GM23338 (cell line): ENCODE results near the gene ZNF446. TPM values are rescaled to one million over a fixed set of nuclear protein-coding genes. Genes with fewer than 3 reads are reported as not detected.

Experiments used
- ATAC-seq: fragments of 200-7000 bp; cut with Tn5 transposase; 3 replicates; pipeline ENCODE4 v1.9.1; 2020
- DNase-seq: peaks from one replicate; pipeline ENCODE4 v3.0.0-alpha.2; 2015; ENCODE audit warnings: low spot score
- H2AFZ ChIP-seq: fragments of 200-600 bp; sonication (generic); 2 replicates; pipeline ENCODE4 v1.8.0; 2016; ENCODE audit warnings: antibody characterized with exemption, mild to moderate bottlenecking, moderate library complexity
- H3F3A ChIP-seq: fragments of 200-600 bp; sonication (generic); replicated peaks from 2 replicates; pipeline ENCODE4 v1.8.0; 2017; ENCODE audit warnings: antibody characterized with exemption, mixed run types, low read depth
- H3K27ac ChIP-seq: fragments of 200-600 bp; sonication (generic); 2 replicates; pipeline ENCODE4 v1.6.1; 2016; ENCODE audit warnings: low read depth
- H3K27me3 ChIP-seq: fragments of 200-600 bp; sonication (generic); 2 replicates; pipeline ENCODE4 v1.8.0; 2016; ENCODE audit warnings: mild to moderate bottlenecking, mixed run types, moderate library complexity; ENCODE audit not compliant: insufficient read depth
- H3K36me3 ChIP-seq: fragments of 200-600 bp; sonication (generic); 2 replicates; pipeline ENCODE4 v1.8.0; 2016; ENCODE audit warnings: mild to moderate bottlenecking; ENCODE audit not compliant: insufficient read depth
- H3K4me1 ChIP-seq: fragments of 200-600 bp; sonication (generic); 2 replicates; pipeline ENCODE4 v1.8.0; 2016; ENCODE audit warnings: mild to moderate bottlenecking, moderate library complexity; ENCODE audit not compliant: insufficient read depth
- H3K4me2 ChIP-seq: fragments of 200-600 bp; sonication (generic); 2 replicates; pipeline ENCODE4 v1.7.1; 2017; ENCODE audit warnings: mixed run types
- H3K4me3 ChIP-seq: fragments of 200-600 bp; sonication (generic); 2 replicates; pipeline ENCODE4 v1.6.1; 2016; ENCODE audit warnings: mixed run types
- H3K79me2 ChIP-seq: fragments of 200-600 bp; sonication (generic); replicated peaks from 2 replicates; pipeline ENCODE4 v1.8.0; 2017; ENCODE audit warnings: mild to moderate bottlenecking; ENCODE audit not compliant: insufficient read depth
- H3K9me2 ChIP-seq: fragments of 200-600 bp; sonication (generic); 2 replicates; pipeline ENCODE4 v1.8.0; 2017; ENCODE audit not compliant: insufficient read depth
- H4K20me1 ChIP-seq: fragments of 200-600 bp; sonication (generic); replicated peaks from 2 replicates; pipeline ENCODE4 v1.8.0; 2017; ENCODE audit warnings: mild to moderate bottlenecking; ENCODE audit not compliant: insufficient read depth
- H3K27ac Mint-ChIP-seq: 2 replicates; pipeline ENCODE4 v1.8.0; 2020; ENCODE audit warnings: inconsistent platforms, mild to moderate bottlenecking, moderate library complexity, mixed read lengths
- H3K27me3 Mint-ChIP-seq: 3 replicates; pipeline ENCODE4 v1.8.0; 2022; ENCODE audit warnings: low read depth, mild to moderate bottlenecking, moderate library complexity, mixed read lengths, inconsistent platforms; ENCODE audit not compliant: insufficient read depth, poor library complexity
- H3K36me3 Mint-ChIP-seq: 3 replicates; pipeline ENCODE4 v1.8.0; 2021; ENCODE audit warnings: low read depth, mild to moderate bottlenecking, inconsistent platforms, moderate library complexity, mixed read lengths
- H3K4me1 Mint-ChIP-seq: 3 replicates; pipeline ENCODE4 v1.8.0; 2020; ENCODE audit warnings: mild to moderate bottlenecking, inconsistent platforms, mixed read lengths
- H3K4me3 Mint-ChIP-seq: 3 replicates; pipeline ENCODE4 v1.8.0; 2021; ENCODE audit warnings: moderate library complexity, mild to moderate bottlenecking, inconsistent platforms, mixed read lengths
- H3K9me3 Mint-ChIP-seq: 3 replicates; pipeline ENCODE4 v1.8.0; 2020; ENCODE audit warnings: moderate library complexity, mild to moderate bottlenecking, inconsistent platforms, mixed read lengths
- CREB1 ChIP-seq: fragments of 250-450 bp; sonication (Bioruptor Pico); IDR thresholded peaks from 2 replicates; pipeline ENCODE4 v1.5.0; 2020; ENCODE audit warnings: low read depth, mild to moderate bottlenecking, moderate library complexity
- EZH2 ChIP-seq: fragments of 200-600 bp; sonication (generic); IDR thresholded peaks from one replicate; pipeline ENCODE4 v1.8.0; 2017; ENCODE audit warnings: antibody characterized with exemption, mild to moderate bottlenecking, low read depth; ENCODE audit not compliant: unreplicated experiment
- EZH2phosphoT487 ChIP-seq: fragments of 200-600 bp; sonication (generic); IDR thresholded peaks from one replicate; pipeline ENCODE4 v1.8.1; 2018; ENCODE audit warnings: antibody characterized with exemption; ENCODE audit not compliant: unreplicated experiment
- JUNB ChIP-seq: IDR thresholded peaks from one replicate; pipeline ENCODE4 v1.6.1; 2016; ENCODE audit warnings: antibody characterized with exemption; ENCODE audit not compliant: unreplicated experiment
- NANOG ChIP-seq: IDR thresholded peaks from 2 replicates; pipeline ENCODE4 v1.6.1; 2016; ENCODE audit warnings: antibody characterized with exemption, borderline replicate concordance
- POLR2AphosphoS5 ChIP-seq: IDR thresholded peaks from 2 replicates; pipeline ENCODE4 v1.6.1; 2016; ENCODE audit warnings: antibody characterized with exemption, low read depth
- STAT1 ChIP-seq: IDR thresholded peaks from one replicate; pipeline ENCODE4 v1.6.1; 2016; ENCODE audit warnings: antibody characterized with exemption; ENCODE audit not compliant: unreplicated experiment
- ZNF114 ChIP-seq: fragments of 250-450 bp; sonication (Bioruptor Pico); IDR thresholded peaks from 2 replicates; pipeline ENCODE4 v1.5.0; 2020; ENCODE audit warnings: mild to moderate bottlenecking, moderate library complexity
- ZNF331 ChIP-seq: fragments of 250-450 bp; sonication (Bioruptor Pico); IDR thresholded peaks from 2 replicates; pipeline ENCODE4 v1.5.0; 2020; ENCODE audit warnings: low read depth, mild to moderate bottlenecking, moderate library complexity
- ZNF462 ChIP-seq: fragments of 250-450 bp; sonication (Bioruptor Pico); IDR thresholded peaks from 2 replicates; pipeline ENCODE4 v1.5.0; 2020; ENCODE audit warnings: mild to moderate bottlenecking, moderate library complexity
- polyA plus RNA-seq: library from polyadenylated mRNA; unstranded; fragments of >200 nt; fragmentation: Nextera tagmentation; extraction: Ambion mirVana; gene quantifications from 2 replicates; pipeline ENCODE4 v1.2.1, GENCODE V29; 2016
- total RNA-seq: library from RNA; depleted of rRNA; stranded (reverse); fragments of >200 nt; shearing (Covaris generic); gene quantifications from 2 replicates; pipeline ENCODE4 v1.2.3, GENCODE V29; 2014
- TF ChIP-seq, protein P1 (sequence below), 2 experiments: fragments of 200-600 bp in 1 of 2; sonication (generic) in 1 of 2; conservative IDR thresholded peaks; 2 replicates each; pipeline versions ENCODE4 v1.5.1 to v1.6.1; 2016 to 2017; ENCODE audit warnings: antibody characterized with exemption in 2 of 2, low read depth in 2 of 2, mild to moderate bottlenecking in 2 of 2, moderate library complexity in 1 of 2
- TF ChIP-seq, protein P2 (sequence below): IDR thresholded peaks from one replicate; pipeline ENCODE4 v1.6.1; 2018; ENCODE audit warnings: antibody characterized with exemption; ENCODE audit not compliant: unreplicated experiment
- TF ChIP-seq, protein P3 (sequence below): IDR thresholded peaks from 2 replicates; pipeline ENCODE4 v1.6.1; 2016; ENCODE audit warnings: antibody characterized with exemption

ZNF446 gene
- total and polyA plus RNA-seq, 2 experiments from 2014 or later: 2.1 to 5.6 TPM

DNA sequence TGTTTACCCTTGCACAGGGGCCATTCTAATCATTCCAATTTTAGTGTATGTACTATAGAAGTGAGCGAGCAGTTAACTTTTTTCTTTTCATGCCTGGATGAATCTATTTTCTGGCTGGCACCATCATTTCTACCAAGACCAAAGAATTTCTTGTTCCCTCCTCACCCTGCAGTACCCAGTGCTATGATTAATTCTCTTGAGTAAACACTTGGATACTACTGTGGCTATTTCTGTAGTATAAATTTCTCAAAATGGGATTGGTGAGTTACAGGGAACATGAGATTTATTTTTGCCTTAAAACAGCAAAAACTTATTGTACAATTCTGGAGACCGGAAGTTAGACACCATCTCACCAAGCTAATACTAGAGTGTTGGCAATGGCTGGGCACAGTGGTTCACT lies 7.6 kb downstream of the ZNF446 start:
- H3K27me3 Mint-ChIP-seq: no peaks in the 10 kb centered on the region
- Histone ChIP-seq H3K27me3 (no peaks in the 10 kb centered on the region), H3K27ac (no peak overlapping the region), H3K4me1 (no peaks in the 10 kb centered on the region), H4K20me1 (peaks cover 4% of the 10 kb centered on the region; the same call in 1 of the 2 replicates), H3F3A (no peaks in the 10 kb centered on the region), H3K4me2 (no peak overlapping the region), H3K79me2 (no peaks in the 10 kb centered on the region), H3K36me3 (no peaks in the 10 kb centered on the region), H2AFZ (no peak overlapping the region), H3K9me2 (no peaks in the 10 kb centered on the region), H3K4me3 (no peak overlapping the region)
- ATAC-seq (no peak), DNase-seq (no peak)
- no peaks in the 10 kb centered on the region; the same call in 2 of the 3 replicates for H3K36me3 Mint-ChIP-seq
- TF ChIP-seq ZNF114 (CRISPR knock-in tag) (no peak), ZNF331 (no peak), NANOG (no peak), JUNB (no peak), EZH2phosphoT487 (no peak), STAT1 (no peak), ZNF462 (CRISPR knock-in tag) (no peak), CREB1 (CRISPR knock-in tag) (no peak), EZH2 (no peak), POLR2AphosphoS5 (no peak)
- TF ChIP-seq, protein P1, sequence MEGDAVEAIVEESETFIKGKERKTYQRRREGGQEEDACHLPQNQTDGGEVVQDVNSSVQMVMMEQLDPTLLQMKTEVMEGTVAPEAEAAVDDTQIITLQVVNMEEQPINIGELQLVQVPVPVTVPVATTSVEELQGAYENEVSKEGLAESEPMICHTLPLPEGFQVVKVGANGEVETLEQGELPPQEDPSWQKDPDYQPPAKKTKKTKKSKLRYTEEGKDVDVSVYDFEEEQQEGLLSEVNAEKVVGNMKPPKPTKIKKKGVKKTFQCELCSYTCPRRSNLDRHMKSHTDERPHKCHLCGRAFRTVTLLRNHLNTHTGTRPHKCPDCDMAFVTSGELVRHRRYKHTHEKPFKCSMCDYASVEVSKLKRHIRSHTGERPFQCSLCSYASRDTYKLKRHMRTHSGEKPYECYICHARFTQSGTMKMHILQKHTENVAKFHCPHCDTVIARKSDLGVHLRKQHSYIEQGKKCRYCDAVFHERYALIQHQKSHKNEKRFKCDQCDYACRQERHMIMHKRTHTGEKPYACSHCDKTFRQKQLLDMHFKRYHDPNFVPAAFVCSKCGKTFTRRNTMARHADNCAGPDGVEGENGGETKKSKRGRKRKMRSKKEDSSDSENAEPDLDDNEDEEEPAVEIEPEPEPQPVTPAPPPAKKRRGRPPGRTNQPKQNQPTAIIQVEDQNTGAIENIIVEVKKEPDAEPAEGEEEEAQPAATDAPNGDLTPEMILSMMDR (conservative IDR thresholded peaks at IDR 0.05; ENCODE audit: low read depth in 2 of 2): no peak
- TF ChIP-seq, protein P2, sequence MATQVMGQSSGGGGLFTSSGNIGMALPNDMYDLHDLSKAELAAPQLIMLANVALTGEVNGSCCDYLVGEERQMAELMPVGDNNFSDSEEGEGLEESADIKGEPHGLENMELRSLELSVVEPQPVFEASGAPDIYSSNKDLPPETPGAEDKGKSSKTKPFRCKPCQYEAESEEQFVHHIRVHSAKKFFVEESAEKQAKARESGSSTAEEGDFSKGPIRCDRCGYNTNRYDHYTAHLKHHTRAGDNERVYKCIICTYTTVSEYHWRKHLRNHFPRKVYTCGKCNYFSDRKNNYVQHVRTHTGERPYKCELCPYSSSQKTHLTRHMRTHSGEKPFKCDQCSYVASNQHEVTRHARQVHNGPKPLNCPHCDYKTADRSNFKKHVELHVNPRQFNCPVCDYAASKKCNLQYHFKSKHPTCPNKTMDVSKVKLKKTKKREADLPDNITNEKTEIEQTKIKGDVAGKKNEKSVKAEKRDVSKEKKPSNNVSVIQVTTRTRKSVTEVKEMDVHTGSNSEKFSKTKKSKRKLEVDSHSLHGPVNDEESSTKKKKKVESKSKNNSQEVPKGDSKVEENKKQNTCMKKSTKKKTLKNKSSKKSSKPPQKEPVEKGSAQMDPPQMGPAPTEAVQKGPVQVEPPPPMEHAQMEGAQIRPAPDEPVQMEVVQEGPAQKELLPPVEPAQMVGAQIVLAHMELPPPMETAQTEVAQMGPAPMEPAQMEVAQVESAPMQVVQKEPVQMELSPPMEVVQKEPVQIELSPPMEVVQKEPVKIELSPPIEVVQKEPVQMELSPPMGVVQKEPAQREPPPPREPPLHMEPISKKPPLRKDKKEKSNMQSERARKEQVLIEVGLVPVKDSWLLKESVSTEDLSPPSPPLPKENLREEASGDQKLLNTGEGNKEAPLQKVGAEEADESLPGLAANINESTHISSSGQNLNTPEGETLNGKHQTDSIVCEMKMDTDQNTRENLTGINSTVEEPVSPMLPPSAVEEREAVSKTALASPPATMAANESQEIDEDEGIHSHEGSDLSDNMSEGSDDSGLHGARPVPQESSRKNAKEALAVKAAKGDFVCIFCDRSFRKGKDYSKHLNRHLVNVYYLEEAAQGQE: no peak
- TF ChIP-seq, protein P3, sequence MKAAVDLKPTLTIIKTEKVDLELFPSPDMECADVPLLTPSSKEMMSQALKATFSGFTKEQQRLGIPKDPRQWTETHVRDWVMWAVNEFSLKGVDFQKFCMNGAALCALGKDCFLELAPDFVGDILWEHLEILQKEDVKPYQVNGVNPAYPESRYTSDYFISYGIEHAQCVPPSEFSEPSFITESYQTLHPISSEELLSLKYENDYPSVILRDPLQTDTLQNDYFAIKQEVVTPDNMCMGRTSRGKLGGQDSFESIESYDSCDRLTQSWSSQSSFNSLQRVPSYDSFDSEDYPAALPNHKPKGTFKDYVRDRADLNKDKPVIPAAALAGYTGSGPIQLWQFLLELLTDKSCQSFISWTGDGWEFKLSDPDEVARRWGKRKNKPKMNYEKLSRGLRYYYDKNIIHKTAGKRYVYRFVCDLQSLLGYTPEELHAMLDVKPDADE: no peak
- no peaks in the 10 kb centered on the region; the same call in 2 of the 3 replicates for H3K9me3 Mint-ChIP-seq
- no peak overlapping the region for H3K4me3 Mint-ChIP-seq
- no peak overlapping the region for H3K27ac Mint-ChIP-seq
- no peaks in the 10 kb centered on the region for H3K4me1 Mint-ChIP-seq
